HG03460 (cell line): ENCODE measurements around the gene S100A11.
"Not testable (repeated sequence)": the region's sequence is repeated elsewhere in the genome, so short reads cannot be mapped to it uniquely, and the experiment has no call there.

Source experiments
- ATAC-seq: cut with Tn5 transposase; IDR thresholded peaks from one replicate; pipeline ENCODE4 v1.9.1; 2021; ENCODE audit not compliant: unreplicated experiment

The S100A11 gene

DNA sequence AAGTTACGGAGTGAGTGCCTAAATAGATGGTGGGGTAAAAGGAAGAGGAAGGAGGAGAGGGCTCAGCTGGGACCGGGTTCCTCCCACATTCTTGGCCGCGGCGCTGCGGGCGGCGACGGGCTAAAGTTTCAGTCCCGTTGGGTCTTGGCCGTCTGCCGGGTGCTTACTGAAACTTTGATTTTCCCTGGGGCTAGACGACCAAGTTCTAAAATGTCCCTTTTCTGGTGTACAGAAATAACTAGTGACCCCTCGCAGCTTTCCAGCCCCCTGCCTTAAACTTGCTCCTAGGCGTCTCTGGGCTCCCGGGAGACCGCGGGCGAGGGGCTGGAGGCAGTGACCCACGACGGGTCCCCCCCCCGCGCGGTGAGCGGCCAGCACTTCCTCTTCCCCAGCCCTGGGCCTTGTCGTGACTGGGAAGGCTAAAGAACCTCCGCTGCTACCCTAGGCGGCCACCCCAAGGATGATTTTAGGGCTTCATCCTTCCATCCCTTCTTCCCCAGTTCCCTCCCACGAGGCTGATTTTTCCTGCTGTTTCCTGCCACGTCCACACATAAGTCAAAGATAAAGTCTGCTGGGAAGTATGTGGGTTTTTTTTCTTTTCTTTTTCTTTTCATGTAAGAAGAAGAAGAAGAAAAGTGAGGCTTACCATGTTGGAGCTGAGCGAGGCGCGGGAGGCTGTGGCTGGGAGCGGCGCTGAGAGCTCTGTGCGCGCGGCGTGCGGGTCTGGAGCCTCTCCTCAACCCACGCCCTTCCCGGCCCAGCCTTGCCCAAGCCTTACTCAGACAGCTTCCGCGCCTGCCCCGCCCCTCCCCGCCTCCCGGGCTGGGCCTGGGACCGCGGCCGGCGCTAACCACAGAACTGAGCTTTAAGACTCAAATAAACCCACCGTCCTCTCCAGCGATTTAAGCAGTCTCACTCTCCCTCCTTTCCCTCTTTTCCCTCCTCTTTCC lies at the start of gene S100A11:
S100A11 (minus strand) TSS at position 738 of the 950 bp plus-strand sequence; CDS start at position 649, 89 bp downstream.
- peak; percentile 52 for ATAC-seq

GRCh38 chr1:152084853-152085252 lies 48.0 kb upstream of the S100A11 start:
- no peak for ATAC-seq

DNA sequence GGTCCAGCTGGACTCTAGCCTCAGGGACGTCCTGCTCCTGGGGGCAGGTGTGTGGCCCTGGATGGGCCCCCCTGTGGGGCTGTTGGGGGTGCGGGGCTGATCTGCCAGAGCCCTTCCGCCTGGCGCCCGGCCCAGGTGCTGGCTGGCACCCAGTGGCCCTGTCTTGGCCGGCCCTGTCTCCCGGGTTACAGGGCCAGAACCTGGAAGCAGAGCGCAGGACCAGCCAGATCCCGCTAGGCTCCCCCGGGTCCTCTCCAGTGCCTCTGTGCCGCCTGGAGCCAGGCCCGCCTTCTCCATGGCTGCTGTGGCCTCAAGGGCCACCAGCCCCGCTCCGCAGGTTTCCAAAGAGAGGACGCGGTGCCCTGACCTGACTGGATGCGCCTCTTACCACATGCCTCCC lies 44.2 kb upstream of the S100A11 start:
- ATAC-seq, result not testable (repeated sequence)

DNA sequence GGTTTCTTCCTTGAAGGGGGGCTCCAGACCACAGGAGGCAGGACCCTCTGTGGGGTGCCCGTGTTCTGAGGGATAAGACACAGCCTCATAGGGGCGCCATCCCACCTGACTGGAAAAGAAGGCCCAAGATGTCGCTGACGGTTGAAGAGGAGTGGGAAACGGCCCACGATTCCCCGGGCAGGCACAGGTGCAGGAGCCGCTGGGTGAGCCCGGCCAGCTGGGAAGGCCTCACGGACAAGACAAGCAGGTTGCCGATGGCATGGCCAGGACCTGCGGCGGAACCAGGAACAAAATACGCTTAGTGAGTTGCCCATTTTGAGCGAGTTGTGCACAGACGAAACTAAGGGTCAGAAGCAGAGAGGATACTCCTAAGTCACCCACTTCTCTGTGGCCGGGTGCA lies 43.7 kb upstream of the S100A11 start:
- not testable (repeated sequence) for ATAC-seq

DNA sequence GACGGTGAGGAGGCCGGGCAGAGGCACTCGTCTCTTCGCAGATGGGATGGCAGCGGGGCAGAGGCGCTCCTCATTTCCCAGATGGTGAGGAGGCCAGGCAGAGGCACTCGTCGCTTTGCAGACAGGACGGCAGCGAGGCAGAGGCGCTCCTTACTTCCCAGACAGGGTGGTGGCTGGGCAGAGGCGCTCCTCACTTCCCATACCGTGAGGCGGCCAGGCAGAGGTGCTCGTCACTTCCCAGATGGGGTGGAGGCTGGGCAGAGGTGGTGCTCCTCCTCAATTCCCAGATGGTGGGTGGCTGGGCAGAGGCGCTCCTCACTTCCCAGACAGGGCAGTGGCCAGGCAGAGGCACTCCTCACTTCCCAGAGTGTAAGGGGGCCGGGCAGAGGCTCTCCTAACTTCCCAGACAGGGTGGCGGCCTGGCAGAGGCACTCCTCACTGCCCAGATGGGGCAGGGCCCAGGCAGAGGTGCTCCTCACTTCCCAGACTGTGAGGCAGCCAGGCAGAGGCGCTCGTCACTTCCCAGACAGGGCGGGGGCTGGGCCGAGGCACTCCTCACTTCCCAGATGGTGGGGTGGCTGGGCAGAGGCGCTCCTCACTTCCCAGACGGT lies 42.1 kb upstream of the S100A11 start:
- no peak for ATAC-seq

- no peak for ATAC-seq
Observed at GRCh38 chr1:152072311-152072710, 35.5 kb upstream of the S100A11 start.

- no peak for ATAC-seq
Observed at GRCh38 chr1:152071123-152071522, 34.3 kb upstream of the S100A11 start.

DNA sequence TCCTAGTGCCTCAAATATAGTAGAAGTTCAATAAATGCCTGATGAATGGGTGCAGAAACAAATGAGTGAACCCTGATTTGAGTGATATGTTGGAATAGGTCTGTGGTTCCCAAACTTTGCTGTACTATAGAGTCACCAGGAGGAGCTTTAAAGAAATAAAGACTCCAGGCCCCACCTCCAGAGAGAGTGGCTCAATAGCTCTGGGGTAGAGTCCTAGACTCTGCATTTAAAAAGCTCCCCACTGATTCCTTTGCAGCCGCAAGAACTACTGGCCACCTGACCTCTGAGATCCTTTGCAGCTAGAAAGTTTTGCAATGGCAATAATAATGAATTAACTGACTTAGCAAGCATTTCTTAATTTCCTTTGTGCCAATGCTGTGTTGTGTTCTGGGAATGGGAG lies 31.1 kb upstream of the S100A11 start:
- no peak for ATAC-seq

DNA sequence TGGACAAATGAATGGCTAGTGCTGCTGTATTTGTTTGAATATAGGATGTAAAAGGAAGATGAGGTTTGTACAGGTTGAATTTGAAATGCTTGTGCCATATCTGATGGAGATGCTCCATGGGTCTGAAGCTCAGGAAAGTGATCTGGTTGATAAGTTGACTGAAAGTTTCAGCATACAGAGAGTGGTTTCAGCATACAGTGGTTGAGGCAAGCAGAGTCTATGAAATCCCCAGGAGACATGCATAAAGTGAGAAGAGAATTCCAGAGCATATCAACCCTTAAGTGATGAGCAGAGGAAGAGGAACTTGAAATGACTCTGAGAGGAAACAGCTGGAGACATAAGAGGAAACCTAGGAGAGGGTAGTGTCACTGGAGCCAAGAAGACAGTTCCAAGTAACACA lies 30.3 kb upstream of the S100A11 start:
- ATAC-seq, result no peak

GRCh38 chr1:152061952-152062351 lies 25.1 kb upstream of the S100A11 start:
- ATAC-seq, result no peak

- no peak for ATAC-seq
Observed at GRCh38 chr1:152053375-152053774, 16.6 kb upstream of the S100A11 start.

- ATAC-seq, result no peak
Observed at GRCh38 chr1:152052606-152053005, 15.8 kb upstream of the S100A11 start.

- ATAC-seq, result no peak
Observed at GRCh38 chr1:152050886-152051675, 14.3 kb upstream of the S100A11 start.

DNA sequence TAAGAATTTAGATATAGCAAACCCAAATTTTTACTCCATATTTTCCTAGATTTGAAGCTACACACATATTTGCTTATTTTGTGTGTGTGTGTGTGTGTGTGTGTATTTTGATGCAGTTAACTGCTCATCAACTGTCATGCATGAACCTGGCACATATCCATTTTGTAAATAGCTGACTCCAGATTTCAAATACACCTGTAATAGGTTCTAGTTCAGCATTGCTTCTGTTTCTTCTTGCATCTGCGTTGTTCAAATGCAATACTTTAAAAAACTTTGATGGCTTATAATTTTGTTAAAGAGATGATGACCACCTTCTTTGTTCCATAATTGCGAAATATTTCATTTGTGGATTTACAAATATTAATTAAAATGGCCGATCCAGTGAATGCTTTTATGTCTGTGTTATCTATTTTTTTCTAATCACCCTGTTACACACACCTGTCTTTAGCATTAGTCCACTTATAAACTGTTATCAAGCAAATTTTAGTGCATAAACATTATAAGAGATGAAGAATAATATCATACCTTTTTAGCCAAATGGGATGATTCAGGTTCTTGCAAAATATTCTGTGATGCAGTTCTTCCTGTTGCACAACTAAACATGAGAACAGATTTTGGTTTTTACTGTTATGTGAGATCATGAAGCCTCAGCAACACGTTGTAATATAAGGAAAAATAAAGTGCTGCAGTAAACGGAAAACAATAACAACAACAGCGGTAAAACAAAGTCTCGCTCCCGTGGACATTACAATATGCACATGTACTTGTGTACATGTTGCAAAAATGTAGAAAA lies 12.7 kb upstream of the S100A11 start:
- no peak for ATAC-seq

DNA sequence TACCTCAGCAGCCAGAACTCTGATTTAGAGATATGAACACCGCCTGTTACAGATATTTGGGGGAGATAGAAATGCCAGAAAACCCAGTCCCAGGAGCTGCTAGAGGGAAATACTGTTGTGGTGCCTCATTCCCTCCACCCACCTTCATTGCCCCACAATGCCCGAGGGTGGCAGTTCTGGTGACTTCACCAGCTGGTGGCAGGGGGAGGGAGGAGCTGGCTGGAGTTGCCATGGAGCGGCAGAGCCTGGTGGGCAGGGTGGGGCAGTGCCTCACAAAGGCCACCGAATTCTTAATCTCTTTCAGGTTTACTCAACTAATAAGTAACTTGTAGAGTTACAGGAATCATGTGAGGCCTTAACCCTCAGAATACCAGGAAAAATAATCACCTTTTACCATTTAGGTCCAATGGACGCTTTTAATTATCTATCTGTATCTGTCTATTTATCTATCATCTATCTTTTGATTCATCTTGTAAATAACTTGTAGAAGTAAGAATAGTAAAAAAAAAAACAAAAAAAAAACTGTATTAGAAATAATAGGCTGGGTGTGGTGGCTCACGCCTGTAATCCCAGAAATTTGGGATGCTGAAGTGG lies 11.7 kb upstream of the S100A11 start:
- ATAC-seq, result peak; percentile 24

DNA sequence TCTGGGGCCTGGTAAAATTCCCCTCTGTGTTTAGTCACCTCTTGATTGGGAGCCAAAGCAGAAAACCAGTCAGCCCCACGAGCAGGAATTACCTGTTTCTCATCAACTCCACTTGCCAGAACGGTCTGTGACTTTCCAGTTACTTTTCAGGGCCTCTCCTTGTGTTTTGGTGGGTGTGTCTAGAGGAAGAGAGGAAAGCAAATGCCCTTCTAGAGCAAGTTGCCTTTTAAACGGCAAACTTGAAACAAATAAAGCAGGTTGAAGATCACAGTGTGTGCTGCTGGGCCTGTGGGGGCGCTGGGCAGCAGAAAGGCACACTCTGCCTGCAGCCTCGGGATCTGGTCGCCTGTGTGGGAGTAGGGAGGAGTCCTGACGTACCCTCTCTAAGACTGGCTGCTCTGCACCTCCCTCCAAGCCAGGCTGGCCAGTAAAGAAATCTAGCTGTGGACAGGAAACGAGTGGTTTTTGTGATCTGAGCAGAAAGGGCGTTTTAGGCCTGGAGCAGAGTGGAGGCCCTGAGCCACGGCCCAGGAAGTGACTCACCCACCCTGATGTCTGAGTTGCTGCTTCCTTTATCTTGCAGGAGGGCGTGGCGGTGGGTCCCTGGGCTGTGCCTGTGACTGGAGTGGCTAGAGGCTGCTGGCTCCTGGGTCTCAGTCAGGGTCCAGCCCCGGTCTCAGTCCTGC lies 11.1 kb upstream of the S100A11 start:
- peak; percentile 91 for ATAC-seq

GRCh38 chr1:152047413-152047729 lies 10.6 kb upstream of the S100A11 start:
- ATAC-seq, result no peak

GRCh38 chr1:152044386-152044785 lies 7.6 kb upstream of the S100A11 start:
- ATAC-seq, result no peak

DNA sequence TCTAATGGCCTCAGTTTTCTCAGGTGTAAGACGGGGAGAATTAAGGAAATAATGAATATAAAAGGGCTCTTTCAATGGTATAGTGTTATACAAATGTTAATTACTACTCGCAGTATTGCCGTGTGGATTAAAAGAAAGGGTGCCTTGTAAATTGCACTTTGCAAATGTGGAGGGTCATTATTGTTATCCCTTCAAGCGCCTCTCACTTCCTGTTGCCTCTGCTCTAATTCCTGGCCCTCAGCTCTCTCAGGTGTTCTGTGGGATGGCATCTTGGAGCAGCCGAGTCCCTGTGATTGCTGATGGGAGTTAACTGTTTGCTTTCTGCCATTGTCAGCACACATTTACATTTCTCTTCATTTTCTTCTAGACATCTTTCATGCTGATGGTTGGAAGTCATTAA lies 7.1 kb upstream of the S100A11 start:
- no peak for ATAC-seq

- ATAC-seq, result no peak
Observed at GRCh38 chr1:152042030-152042429, 5.2 kb upstream of the S100A11 start.
